ENCODE measurements around the gene EFCAB10. TPM values are rescaled to one million over a fixed set of nuclear protein-coding genes. Genes with fewer than 3 reads are reported as not detected.

EFCAB10 gene
- total RNA-seq, 4 donors from 2014 or later: not detected

- WGBS: 77% methylated on average over 5 of the region's 5 CpGs
- H3K27ac ChIP-seq (replicated peaks in 1 of 4): no peak overlapping the region
Measured at GRCh38 chr7:105590793-105591192, 9.5 kb upstream of the EFCAB10 start.

DNA sequence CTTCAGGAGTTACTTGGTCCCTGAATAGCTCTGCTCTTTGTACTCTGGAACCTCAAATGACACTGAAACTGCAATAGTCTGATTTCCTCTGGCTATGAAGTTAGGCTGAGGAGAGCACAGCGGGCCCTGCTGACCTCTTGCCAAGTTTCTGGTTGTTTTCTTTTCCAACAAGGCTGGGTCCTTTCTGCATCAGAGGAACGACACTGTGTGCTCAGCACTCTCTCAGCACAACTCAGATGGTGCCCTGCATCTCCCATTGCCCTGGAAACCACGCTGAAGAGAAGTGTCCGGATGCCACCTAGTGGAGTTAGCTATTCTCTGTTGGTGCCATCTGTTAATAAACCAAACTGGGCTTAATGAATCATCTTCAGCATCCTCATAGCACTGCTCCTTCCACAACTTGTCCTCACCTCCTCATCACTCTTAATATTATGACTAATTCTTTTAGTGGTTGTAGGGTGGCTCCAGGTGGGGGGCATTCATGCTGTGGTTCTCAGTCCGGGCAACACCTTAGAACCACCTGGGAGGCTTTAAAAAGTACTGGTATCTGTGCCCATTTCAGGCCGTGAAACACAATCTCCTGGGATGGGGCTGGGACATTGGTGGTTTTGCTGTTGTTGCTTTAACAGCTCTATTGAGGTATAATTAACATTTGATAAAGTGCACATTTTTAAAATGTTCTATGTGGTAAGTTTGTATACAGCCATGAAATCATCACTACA, 8.2 kb upstream of the EFCAB10 start:
- TF ChIP-seq EP300 (IDR thresholded peaks at IDR 0.05): no peak
- TF ChIP-seq, protein P1, sequence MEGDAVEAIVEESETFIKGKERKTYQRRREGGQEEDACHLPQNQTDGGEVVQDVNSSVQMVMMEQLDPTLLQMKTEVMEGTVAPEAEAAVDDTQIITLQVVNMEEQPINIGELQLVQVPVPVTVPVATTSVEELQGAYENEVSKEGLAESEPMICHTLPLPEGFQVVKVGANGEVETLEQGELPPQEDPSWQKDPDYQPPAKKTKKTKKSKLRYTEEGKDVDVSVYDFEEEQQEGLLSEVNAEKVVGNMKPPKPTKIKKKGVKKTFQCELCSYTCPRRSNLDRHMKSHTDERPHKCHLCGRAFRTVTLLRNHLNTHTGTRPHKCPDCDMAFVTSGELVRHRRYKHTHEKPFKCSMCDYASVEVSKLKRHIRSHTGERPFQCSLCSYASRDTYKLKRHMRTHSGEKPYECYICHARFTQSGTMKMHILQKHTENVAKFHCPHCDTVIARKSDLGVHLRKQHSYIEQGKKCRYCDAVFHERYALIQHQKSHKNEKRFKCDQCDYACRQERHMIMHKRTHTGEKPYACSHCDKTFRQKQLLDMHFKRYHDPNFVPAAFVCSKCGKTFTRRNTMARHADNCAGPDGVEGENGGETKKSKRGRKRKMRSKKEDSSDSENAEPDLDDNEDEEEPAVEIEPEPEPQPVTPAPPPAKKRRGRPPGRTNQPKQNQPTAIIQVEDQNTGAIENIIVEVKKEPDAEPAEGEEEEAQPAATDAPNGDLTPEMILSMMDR (IDR thresholded peaks at IDR 0.05): peak; percentile 29 to 55 (median 39)
- Histone ChIP-seq H3K9me3 (no peaks in the 10 kb centered on the region), H3K4me3 (no peak overlapping the region), H3K27ac (replicated peaks in 1 of 4) (no peak overlapping the region), H3K27me3 (no peaks in the 10 kb centered on the region), H3K36me3 (no peaks in the 10 kb centered on the region), H3K4me1 (peaks cover 0 to 6% (median 2%) of the 10 kb centered on the region in 4 donors)
- intact Hi-C loops (cut with DNase I): no loop called here
- DNase-seq (ENCODE audit: extremely low spot score): no peak
- WGBS: 27% methylated on average over 6 of the region's 6 CpGs

More at GRCh38 chr7:105590793-105591192, 9.5 kb upstream of the EFCAB10 start:
- H3K4me1 ChIP-seq: peaks cover 0 to 6% (median 2%) of the 10 kb centered on the region in 4 donors
- no peaks in the 10 kb centered on the region for H3K27me3 ChIP-seq
- H3K36me3 ChIP-seq: no peaks in the 10 kb centered on the region
- no peaks in the 10 kb centered on the region for H3K9me3 ChIP-seq
- no peak overlapping the region for H3K4me3 ChIP-seq
- intact Hi-C loops (cut with DNase I): no loop called here
- TF ChIP-seq EP300 (IDR thresholded peaks at IDR 0.05): no peak
- TF ChIP-seq POLR2AphosphoS5 (IDR thresholded peaks at IDR 0.05): no peak
- TF ChIP-seq, protein P1 (IDR thresholded peaks at IDR 0.05): no peak
- no peak for TF ChIP-seq POLR2A (IDR thresholded peaks at IDR 0.05; ENCODE audit: low read depth)
- no peak for DNase-seq (ENCODE audit: extremely low spot score)

- Histone ChIP-seq H3K27me3 (peaks cover 0 to under 1% (median 0%) of the 10 kb centered on the region in 4 donors), H3K9me3 (no peaks in the 10 kb centered on the region), H3K27ac (replicated peaks in 1 of 4) (no peak overlapping the region), H3K36me3 (no peaks in the 10 kb centered on the region), H3K4me1 (peaks cover 0 to 6% (median 2%) of the 10 kb centered on the region in 4 donors), H3K4me3 (no peak overlapping the region)
- TF ChIP-seq, protein P1 (IDR thresholded peaks at IDR 0.05): no peak
- TF ChIP-seq POLR2A (IDR thresholded peaks at IDR 0.05; ENCODE audit: low read depth) (no peak), POLR2AphosphoS5 (IDR thresholded peaks at IDR 0.05) (no peak), EP300 (IDR thresholded peaks at IDR 0.05) (no peak)
- DNase-seq (ENCODE audit: extremely low spot score): no peak
- WGBS: 81% methylated on average over 11 of the region's 12 CpGs
- intact Hi-C loops (cut with DNase I): no loop called here
Measured at GRCh38 chr7:105587909-105588635, 6.8 kb upstream of the EFCAB10 start.

- intact Hi-C loops (cut with DNase I): no loop called here
- Histone ChIP-seq H3K27me3 (peaks cover 0 to 16% (median 0%) of the 10 kb centered on the region in 4 donors), H3K4me3 (no peak overlapping the region), H3K4me1 (peaks cover 0 to 13% (median 9%) of the 10 kb centered on the region in 4 donors), H3K36me3 (no peaks in the 10 kb centered on the region), H3K9me3 (no peaks in the 10 kb centered on the region), H3K27ac (replicated peaks in 1 of 4) (no peak overlapping the region)
- TF ChIP-seq, protein P1 (IDR thresholded peaks at IDR 0.05): no peak
- no peak for TF ChIP-seq POLR2A (IDR thresholded peaks at IDR 0.05; ENCODE audit: low read depth)
- DNase-seq (ENCODE audit: extremely low spot score): no peak
- WGBS: 95% methylated on average over 2 of the region's 2 CpGs
Measured at GRCh38 chr7:105585850-105586500, 4.7 kb upstream of the EFCAB10 start.
